GM06990 (cell line): Measurements from ENCODE around the gene STK10.

Source experiments
- DNase-seq: peaks from one replicate; pipeline ENCODE4 v3.0.0-alpha.2; 2011; ENCODE audit not compliant: insufficient read length; ENCODE audit errors: extremely low read depth
- H3K27me3 ChIP-seq: replicated peaks from 2 replicates; pipeline ENCODE4 v1.6.0; 2011; ENCODE audit warnings: low read length; ENCODE audit not compliant: control insufficient read depth, insufficient read depth
- H3K36me3 ChIP-seq: 2 replicates; pipeline ENCODE4 v1.5.1; 2011; ENCODE audit warnings: low read length; ENCODE audit not compliant: control insufficient read depth, insufficient read depth
- H3K4me3 ChIP-seq: replicated peaks from 2 replicates; pipeline ENCODE4 v1.5.1; 2011; ENCODE audit warnings: low read depth, mild to moderate bottlenecking, control low read depth, low read length
- TF ChIP-seq, protein P1 (sequence below): IDR thresholded peaks from 2 replicates; pipeline ENCODE4 v1.5.1; 2011; ENCODE audit warnings: low read length, control low read depth, mild to moderate bottlenecking, inconsistent platforms; ENCODE audit not compliant: insufficient read depth, poor library complexity, severe bottlenecking

Gene STK10

DNA sequence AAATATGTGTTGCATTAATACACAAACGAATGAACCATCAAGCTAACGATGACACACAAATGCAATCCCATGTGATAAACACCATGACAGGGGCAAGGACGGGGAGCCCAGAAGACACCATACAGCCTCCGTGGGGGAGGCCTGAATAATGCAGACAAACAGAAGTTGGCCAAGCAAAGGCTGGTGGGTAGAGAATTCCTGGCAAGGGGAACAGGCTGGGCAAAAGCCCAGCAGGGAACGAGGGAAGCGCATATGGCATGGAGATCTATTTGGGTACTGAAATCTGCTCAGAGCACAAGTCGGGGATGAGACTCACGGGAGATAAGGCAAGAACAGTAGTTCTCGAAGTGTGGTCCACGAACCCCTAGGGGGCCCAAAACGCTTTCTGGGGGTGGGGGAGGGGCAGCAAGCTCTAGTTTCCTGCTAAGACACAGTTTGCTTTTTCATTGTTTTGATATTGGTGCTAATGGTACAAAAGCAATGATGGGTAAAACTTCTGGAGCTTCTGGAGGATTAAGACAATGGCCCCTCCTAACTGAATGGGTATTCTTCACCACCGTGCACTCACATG is 138.7 kb downstream of the STK10 start:
- Histone ChIP-seq H3K36me3 (peaks cover 39% of the 10 kb centered on the region), H3K4me3 (no peak overlapping the region), H3K27me3 (no peaks in the 10 kb centered on the region)
- TF ChIP-seq, protein P1, sequence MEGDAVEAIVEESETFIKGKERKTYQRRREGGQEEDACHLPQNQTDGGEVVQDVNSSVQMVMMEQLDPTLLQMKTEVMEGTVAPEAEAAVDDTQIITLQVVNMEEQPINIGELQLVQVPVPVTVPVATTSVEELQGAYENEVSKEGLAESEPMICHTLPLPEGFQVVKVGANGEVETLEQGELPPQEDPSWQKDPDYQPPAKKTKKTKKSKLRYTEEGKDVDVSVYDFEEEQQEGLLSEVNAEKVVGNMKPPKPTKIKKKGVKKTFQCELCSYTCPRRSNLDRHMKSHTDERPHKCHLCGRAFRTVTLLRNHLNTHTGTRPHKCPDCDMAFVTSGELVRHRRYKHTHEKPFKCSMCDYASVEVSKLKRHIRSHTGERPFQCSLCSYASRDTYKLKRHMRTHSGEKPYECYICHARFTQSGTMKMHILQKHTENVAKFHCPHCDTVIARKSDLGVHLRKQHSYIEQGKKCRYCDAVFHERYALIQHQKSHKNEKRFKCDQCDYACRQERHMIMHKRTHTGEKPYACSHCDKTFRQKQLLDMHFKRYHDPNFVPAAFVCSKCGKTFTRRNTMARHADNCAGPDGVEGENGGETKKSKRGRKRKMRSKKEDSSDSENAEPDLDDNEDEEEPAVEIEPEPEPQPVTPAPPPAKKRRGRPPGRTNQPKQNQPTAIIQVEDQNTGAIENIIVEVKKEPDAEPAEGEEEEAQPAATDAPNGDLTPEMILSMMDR, result no peak
- no peak for DNase-seq

DNA sequence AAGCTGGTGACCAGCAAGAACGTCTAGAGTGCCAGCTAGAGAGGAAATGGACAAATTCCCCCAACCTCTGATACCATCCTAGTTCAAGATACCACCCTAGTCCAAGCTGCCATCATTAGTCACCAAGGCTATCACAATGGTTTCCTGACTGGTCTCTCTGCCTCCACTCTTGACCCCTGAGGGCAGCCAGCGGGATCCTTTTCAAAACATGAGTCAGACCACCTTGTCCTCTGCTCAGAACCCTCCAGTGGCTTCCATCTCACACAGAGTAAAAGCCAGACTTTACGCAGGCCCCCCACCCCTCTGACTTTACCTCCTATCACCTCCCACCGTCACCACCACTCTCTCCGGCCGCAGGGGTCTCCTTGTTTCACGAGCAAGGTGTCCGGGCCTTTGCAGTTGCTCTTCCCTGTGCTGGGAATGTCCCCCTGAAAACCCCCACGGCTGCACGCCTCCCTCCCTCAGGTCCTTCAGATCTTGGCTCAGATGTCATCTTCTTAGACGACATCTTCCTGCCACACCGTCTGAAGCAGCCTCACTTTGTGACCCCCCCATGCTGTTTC is 139.4 kb downstream of the STK10 start:
- Histone ChIP-seq H3K27me3 (no peaks in the 10 kb centered on the region), H3K4me3 (no peak overlapping the region), H3K36me3 (peaks cover 40% of the 10 kb centered on the region)
- TF ChIP-seq, protein P1, result no peak
- DNase-seq, result no peak

DNA sequence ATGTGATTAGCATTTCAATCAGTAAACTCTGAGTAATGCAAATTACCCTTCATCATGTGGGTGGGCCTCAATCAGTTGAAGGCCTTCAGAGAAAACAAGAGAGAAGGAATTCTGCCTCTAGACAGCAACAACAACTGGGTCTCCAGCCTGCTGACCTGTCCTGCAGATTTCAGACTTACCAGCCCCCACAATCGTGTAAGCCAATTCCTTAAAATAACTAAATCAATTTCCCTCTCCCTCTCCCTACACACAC is 139.9 kb downstream of the STK10 start:
- no peak for DNase-seq
- TF ChIP-seq, protein P1, result no peak
- H3K36me3 ChIP-seq, result peaks cover 36% of the 10 kb centered on the region
- no peaks in the 10 kb centered on the region for H3K27me3 ChIP-seq
- H3K4me3 ChIP-seq, result no peak overlapping the region

DNA sequence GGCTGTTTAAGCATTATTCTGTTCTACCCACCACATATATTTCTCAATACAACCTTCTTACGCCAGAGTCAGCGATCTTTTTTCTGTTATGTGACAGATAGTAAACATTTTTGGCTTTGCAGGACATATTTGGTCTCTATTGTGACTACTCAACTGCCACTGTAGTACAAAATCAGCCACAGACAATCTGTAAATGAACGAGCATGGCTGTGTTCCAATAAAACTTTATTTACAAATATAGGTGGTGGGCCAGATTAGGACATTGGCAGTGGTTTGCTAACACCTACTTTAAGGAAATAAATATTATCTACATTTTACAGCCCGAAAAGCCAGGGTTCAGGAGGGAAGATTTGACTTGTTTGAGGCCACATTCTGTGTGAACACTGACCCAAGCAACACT is 141.4 kb downstream of the STK10 start:
- Histone ChIP-seq H3K27me3 (no peaks in the 10 kb centered on the region), H3K4me3 (no peak overlapping the region), H3K36me3 (peaks cover 24% of the 10 kb centered on the region)
- TF ChIP-seq, protein P1, result no peak
- DNase-seq, result no peak

DNA sequence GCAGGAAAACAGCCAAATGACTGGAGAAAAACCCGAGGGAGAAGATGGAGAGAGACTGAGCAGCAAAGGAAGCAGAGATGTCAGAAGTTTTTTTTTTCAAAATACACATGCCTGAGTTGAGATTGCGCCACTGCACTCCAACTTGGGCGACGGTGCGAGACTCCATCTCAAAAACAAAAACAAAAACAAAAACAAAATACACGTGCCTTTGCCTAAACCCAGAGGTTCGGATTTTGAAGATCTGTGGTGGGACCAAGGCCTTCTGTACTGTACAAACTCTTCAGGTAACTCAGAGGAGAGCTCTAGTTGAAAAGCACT is 142.8 kb downstream of the STK10 start:
- Histone ChIP-seq H3K36me3 (peaks cover 22% of the 10 kb centered on the region), H3K4me3 (no peak overlapping the region), H3K27me3 (no peaks in the 10 kb centered on the region)
- no peak for DNase-seq
- TF ChIP-seq, protein P1, result no peak
